Mucosa of descending colon (tissue), 3 donors: ENCODE measurements around the gene LMX1B. TPM values are rescaled to one million over a fixed set of nuclear protein-coding genes. Genes with fewer than 3 reads are reported as not detected.
"Not testable (repeated sequence)": the region's sequence is repeated elsewhere in the genome, so short reads cannot be mapped to it uniquely, and the experiment has no call there.

Experiments
- ATAC-seq: fragments of 200-7000 bp; cut with Tn5 transposase; one replicate; pipeline ENCODE4 v1.9.1; 2020; ENCODE audit warnings: mild to moderate bottlenecking, moderate library complexity
- DNase-seq, 3 donors: peaks; one replicate each; pipeline ENCODE4 v3.0.0-alpha.2; 2020
- H3K36me3 ChIP-seq: fragments of 200-600 bp; one replicate; pipeline ENCODE4 v1.8.0; 2021; ENCODE audit warnings: low read depth, mild to moderate bottlenecking
- H3K4me1 ChIP-seq: fragments of 200-600 bp; one replicate; pipeline ENCODE4 v1.8.0; 2021; ENCODE audit warnings: low read depth, mild to moderate bottlenecking
- H3K4me3 ChIP-seq: fragments of 200-600 bp; one replicate; pipeline ENCODE4 v1.8.0; 2021; ENCODE audit warnings: mild to moderate bottlenecking
- H3K9me3 ChIP-seq: fragments of 200-600 bp; one replicate; pipeline ENCODE4 v1.8.0; 2021; ENCODE audit warnings: mild to moderate bottlenecking
- intact Hi-C, 2 donors: fragments of 100-400 bp; cut with DNase I in 1 of 2; cut with micrococcal nuclease in 1 of 2; formaldehyde crosslinking; loops; one replicate each; pipeline versions ENCODE4 v1.11.0 to v1.11.1; 2022; cut with DNase I, micrococcal nuclease
- total RNA-seq, 3 donors: library from RNA; stranded (reverse); fragmentation: NEBNext Ultra II Directional in 2 of 3; extraction: Animal tissue kit (Norgen Biotek cat#: 25700) in 2 of 3; gene quantifications; one replicate each; pipeline versions ENCODE4 v1.2.1 to v1.2.4, GENCODE V29; 2021 to 2023
- TF ChIP-seq, protein P1 (sequence below): fragments of 200-600 bp; IDR thresholded peaks from one replicate; pipeline ENCODE4 v1.8.0; 2022; ENCODE audit warnings: antibody characterized with exemption, mild to moderate bottlenecking
- donor health status: DM: no; HTN: no; CAD: no; lungs with moderate emphysema.
- donor health status: DM: no; HTN: no; CAD: no.
- donor health status: DM: no; HTN: yes; CAD: no.

Gene LMX1B
- total RNA-seq, 3 donors from 2014 or later = 0.14 to 0.51 TPM; not detected in 1

DNA sequence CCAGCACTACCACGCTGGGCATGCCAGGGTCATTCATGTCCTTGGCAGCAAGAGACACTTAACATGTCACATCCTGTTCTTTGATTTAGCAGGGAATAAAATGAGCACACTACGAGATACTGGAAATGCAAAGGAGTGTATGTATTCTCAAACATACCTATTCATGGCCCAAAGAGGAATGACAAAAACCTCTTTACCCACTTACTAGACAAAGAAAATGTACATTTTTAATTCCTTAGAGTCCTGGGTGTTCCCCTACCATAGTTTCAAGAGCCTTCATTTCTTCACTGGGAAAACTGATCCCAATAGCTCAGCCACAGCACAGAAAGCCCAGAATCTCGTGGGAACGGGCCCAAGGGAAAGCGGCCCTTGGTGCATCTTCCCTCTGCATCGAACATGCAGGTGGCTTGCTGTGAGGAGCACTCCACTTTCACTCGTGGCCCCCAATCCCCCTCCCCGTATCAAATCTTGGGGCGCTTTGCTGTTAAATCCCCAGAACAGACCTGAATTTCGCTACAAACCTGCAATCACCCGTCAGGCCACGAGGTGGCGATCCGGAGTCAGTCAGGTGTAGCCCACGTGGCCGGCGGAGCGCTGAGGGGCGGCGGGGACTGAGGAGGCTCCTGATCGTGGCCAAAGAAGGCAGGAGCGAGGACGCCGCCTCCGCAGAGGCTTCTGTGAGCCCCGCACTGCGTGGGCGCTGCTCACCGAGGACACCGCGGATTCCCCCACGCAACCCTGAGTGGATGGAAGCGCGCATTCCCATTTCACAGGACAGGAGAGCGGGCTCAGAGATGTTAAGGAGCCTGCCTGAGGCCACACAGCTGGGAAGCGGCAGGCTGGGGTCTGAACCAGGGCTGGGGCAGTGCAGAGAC lies 91.4 kb downstream of the LMX1B start:
- intact Hi-C loops = loop anchor here (2.0 to 5.0 kb wide), 2 partner anchors 76 to 77 kb away; no protein-coding TSS in a partner anchor
- DNase-seq = peak; percentile 74 to 85 (median 82)
- no peaks in the 10 kb centered on the region for H3K9me3 ChIP-seq
- peak; percentile 80 for ATAC-seq
- no peak overlapping the region for H3K4me3 ChIP-seq
- no peaks in the 10 kb centered on the region for H3K4me1 ChIP-seq
- no peaks in the 10 kb centered on the region for H3K36me3 ChIP-seq
- TF ChIP-seq, protein P1, sequence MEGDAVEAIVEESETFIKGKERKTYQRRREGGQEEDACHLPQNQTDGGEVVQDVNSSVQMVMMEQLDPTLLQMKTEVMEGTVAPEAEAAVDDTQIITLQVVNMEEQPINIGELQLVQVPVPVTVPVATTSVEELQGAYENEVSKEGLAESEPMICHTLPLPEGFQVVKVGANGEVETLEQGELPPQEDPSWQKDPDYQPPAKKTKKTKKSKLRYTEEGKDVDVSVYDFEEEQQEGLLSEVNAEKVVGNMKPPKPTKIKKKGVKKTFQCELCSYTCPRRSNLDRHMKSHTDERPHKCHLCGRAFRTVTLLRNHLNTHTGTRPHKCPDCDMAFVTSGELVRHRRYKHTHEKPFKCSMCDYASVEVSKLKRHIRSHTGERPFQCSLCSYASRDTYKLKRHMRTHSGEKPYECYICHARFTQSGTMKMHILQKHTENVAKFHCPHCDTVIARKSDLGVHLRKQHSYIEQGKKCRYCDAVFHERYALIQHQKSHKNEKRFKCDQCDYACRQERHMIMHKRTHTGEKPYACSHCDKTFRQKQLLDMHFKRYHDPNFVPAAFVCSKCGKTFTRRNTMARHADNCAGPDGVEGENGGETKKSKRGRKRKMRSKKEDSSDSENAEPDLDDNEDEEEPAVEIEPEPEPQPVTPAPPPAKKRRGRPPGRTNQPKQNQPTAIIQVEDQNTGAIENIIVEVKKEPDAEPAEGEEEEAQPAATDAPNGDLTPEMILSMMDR = peak; percentile 85

DNA sequence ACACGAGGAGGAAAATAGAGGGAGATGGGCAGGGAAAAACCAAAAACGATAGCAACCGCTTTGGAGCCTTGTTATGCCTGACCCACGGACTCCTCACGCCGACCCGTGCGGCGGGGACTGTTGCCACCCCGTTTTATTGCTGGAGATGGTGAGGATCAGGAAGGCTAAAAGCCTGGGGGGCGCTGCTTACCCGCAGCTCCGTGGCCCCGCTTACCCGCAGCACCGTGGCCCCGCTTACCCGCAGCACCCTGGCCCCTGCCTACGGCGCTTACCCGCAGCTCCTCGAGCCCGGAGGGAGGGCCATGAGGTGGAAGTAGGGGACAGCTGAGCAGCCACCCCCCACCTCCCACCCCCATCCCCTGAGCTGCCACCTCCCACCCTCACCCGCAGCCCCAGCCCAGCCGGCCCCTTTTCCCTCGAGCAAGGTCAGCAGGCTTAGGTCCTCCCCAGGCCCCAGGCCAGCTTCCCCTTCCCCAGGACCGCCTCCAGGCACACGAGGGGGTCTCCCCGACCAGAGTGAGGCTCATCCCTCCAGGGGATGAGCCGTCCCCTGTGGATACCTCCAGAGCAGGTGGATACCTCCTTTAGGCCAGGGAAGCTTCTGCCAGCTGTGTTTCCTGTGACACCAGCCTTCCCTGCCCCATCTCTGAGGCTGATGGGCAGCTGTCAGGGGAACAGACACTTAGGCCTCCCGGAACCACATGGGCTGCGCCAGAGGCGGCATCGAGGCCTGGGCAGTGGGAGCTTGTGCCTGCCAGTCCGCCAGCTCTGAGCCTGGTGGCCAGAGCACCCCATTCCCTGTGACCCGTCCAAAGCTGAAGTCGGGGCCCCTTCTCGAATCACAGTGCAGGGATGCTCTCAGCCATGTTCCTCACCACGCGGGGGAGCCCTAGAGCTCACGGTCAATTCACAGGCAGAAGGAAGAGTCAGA lies 92.3 kb downstream of the LMX1B start:
- Histone ChIP-seq H3K36me3 (no peaks in the 10 kb centered on the region), H3K4me1 (no peaks in the 10 kb centered on the region), H3K9me3 (no peaks in the 10 kb centered on the region), H3K4me3 (no peak overlapping the region)
- DNase-seq (peak in 2 of 3 donors; percentile 79 to 90), ATAC-seq (peak; percentile 83)
- TF ChIP-seq, protein P1 = peak; percentile 42
- intact Hi-C loops = loop anchor here (2.0 to 5.0 kb wide), 2 partner anchors 75 to 76 kb away; no protein-coding TSS in a partner anchor

DNA sequence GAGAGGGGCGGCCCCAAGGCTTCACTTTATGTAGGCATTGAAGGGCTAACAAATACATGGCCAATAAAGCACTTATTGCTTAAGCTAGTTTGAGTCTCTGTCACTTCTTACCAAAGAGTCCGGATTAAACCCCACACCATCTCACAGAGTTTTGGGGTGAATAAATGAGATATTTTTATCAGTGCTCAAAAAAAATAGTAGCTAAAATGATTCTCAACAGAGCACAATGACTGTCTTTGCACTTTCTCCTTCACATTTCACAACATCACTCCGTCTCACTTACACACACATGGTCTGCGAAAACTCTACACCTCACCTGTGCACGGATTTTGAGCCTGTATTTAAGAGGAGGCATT lies 92.9 kb downstream of the LMX1B start:
- H3K4me3 ChIP-seq = no peak overlapping the region
- H3K9me3 ChIP-seq = no peaks in the 10 kb centered on the region
- intact Hi-C loops = loop anchor here in 1 of 2 donors (5.0 kb wide), 1 partner anchor 76 kb away; no protein-coding TSS in a partner anchor
- DNase-seq (no peak), ATAC-seq (no peak)
- TF ChIP-seq, protein P1 = no peak
- no peaks in the 10 kb centered on the region for H3K36me3 ChIP-seq
- H3K4me1 ChIP-seq = no peaks in the 10 kb centered on the region

DNA sequence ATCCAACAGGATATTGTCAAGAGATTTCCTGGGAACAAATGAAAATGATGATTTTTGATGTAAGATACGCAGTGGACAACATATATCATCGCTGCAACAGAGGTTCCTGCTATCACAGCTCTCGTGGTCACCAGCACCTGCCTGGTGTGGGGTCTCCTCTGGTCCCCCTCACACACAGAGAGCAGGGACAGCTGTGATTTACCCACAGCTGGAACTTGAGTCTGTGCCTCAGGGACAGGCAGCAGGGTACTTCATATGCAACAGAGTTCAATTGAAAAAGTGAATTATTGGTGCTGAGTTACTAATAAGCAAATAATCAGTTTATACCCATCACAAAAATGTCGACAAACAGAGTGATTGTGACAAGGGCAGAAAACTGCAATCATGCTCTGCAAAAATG lies 93.4 kb downstream of the LMX1B start:
- no peaks in the 10 kb centered on the region for H3K36me3 ChIP-seq
- no peak overlapping the region for H3K4me3 ChIP-seq
- DNase-seq (peak in 1 of 3 donors; percentile 3), ATAC-seq (no peak)
- intact Hi-C loops = loop anchor here in 1 of 2 donors (5.0 kb wide), 1 partner anchor 75 kb away; no protein-coding TSS in a partner anchor
- no peaks in the 10 kb centered on the region for H3K9me3 ChIP-seq
- TF ChIP-seq, protein P1 = no peak
- no peaks in the 10 kb centered on the region for H3K4me1 ChIP-seq

DNA sequence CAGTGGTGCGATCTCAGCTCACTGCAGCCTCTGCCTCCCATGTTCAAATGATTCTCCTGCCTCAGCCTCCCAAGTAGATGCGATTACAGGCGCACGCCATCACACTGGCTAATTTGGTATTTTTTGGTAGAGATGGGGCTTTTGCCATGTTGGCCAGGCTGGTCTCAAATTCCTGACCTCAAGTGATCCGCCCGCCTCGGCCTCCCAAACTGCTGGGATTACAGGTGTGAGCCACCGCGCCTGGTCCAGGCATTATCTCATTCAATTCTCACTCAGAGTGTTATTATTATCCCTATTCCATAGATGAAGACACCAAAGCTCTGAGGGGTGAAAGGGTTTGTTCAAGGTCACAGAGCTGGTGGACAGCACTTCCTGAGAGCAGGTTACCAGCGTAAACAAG lies 94.0 kb downstream of the LMX1B start:
- DNase-seq = peak in 1 of 3 donors; percentile 0
- H3K36me3 ChIP-seq, H3K9me3 ChIP-seq, H3K4me1 ChIP-seq, H3K4me3 ChIP-seq, ATAC-seq: not testable (repeated sequence)
- intact Hi-C loops = loop anchor here in 1 of 2 donors (5.0 kb wide), 1 partner anchor 75 kb away; no protein-coding TSS in a partner anchor
